Breast epithelium (tissue), 4 donors: Measurements from ENCODE around the gene ART3. TPM values are rescaled to one million over a fixed set of nuclear protein-coding genes. Genes with fewer than 3 reads are reported as not detected.

Experiments used
- DNase-seq, 2 donors: peaks; one replicate each; pipeline ENCODE4 v3.0.0-alpha.2; 2019; ENCODE audit warnings: low spot score in 2 of 2
- H3K27ac ChIP-seq, 2 donors: fragments of 200-600 bp; sonication (generic) in 1 of 2; one replicate each; pipeline ENCODE4 v1.5.1; 2016 to 2019; ENCODE audit warnings: mild to moderate bottlenecking in 1 of 2
- H3K27me3 ChIP-seq, 2 donors: fragments of 200-600 bp; sonication (generic) in 1 of 2; one replicate each; pipeline versions ENCODE4 v1.5.1 to v1.6.0; 2017 to 2019; ENCODE audit warnings: control low read depth in 1 of 2, mild to moderate bottlenecking in 1 of 2
- H3K36me3 ChIP-seq: fragments of 200-600 bp; one replicate; pipeline ENCODE4 v1.5.1; 2019
- H3K4me1 ChIP-seq, 2 donors: fragments of 200-600 bp; sonication (generic); one replicate each; pipeline ENCODE4 v1.5.1; 2016 to 2019; ENCODE audit warnings: control low read depth in 1 of 2
- H3K4me3 ChIP-seq, 3 donors: fragments of 200-600 bp; sonication (generic); 1 replicate in 2 of 3; 2 replicates in 1 of 3; pipeline ENCODE4 v1.5.1; 2016 to 2019; ENCODE audit warnings: mild to moderate bottlenecking in 3 of 3, moderate library complexity in 2 of 3
- H3K9me3 ChIP-seq, 2 donors: fragments of 200-600 bp; sonication (generic) in 1 of 2; one replicate each; pipeline ENCODE4 v1.5.1; 2016 to 2019; ENCODE audit warnings: control low read depth in 1 of 2
- POLR2A ChIP-seq: fragments of 450-650 bp; IDR thresholded peaks from one replicate; pipeline ENCODE4 v1.6.1; 2016; ENCODE audit warnings: antibody characterized with exemption, mild to moderate bottlenecking, moderate library complexity
- POLR2AphosphoS5 ChIP-seq, 3 donors: sonication (generic); formaldehyde crosslinking; IDR thresholded peaks; one replicate each; pipeline ENCODE4 v1.6.1; 2017; ENCODE audit warnings: antibody characterized with exemption in 3 of 3
- intact Hi-C: fragments of 100-400 bp; cut with DNase I; formaldehyde crosslinking; loops from one replicate; pipeline ENCODE4 v1.15.1; 2023; ENCODE audit warnings: low total_unique reads
- total RNA-seq, 3 donors: library from RNA; depleted of rRNA; stranded (reverse); fragments of >200 nt; gene quantifications; one replicate each; pipeline ENCODE4 v1.1.0, GENCODE V29; 2016
- TF ChIP-seq, protein P1 (sequence below), 3 donors: fragments of 450-650 bp; IDR thresholded peaks; one replicate each; pipeline ENCODE4 v1.5.1; 2016 to 2017; ENCODE audit warnings: antibody characterized with exemption in 3 of 3, mild to moderate bottlenecking in 3 of 3, moderate library complexity in 3 of 3

The ART3 gene
- total RNA-seq, 3 donors from 2014 or later: not detected

DNA sequence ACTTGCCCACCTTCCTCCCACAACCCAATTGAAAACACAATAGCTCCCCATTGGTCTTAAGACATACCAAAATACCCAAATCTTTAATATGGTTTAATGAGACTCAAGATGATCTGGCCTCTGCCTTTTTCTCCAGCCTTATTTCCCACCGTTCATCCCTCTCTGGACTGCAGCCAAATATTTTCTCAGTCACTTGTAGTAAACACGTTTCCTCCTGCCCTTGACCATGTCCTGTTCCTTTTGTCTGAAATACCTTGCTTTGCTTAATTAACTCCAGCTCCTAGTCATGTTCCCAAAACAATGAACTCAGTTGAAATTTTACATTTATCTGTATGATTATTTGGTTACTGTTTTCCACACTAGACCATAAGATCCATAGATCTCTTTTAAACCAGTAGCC, 82.1 kb downstream of the ART3 start:
- Histone ChIP-seq H3K9me3 (no peaks in the 10 kb centered on the region), H3K27ac (no peak overlapping the region), H3K27me3 (no peaks in the 10 kb centered on the region), H3K4me1 (no peaks in the 10 kb centered on the region), H3K4me3 (no peak overlapping the region), H3K36me3 (peaks cover 10% of the 10 kb centered on the region)
- intact Hi-C loops: no loop called here
- TF ChIP-seq, protein P1, sequence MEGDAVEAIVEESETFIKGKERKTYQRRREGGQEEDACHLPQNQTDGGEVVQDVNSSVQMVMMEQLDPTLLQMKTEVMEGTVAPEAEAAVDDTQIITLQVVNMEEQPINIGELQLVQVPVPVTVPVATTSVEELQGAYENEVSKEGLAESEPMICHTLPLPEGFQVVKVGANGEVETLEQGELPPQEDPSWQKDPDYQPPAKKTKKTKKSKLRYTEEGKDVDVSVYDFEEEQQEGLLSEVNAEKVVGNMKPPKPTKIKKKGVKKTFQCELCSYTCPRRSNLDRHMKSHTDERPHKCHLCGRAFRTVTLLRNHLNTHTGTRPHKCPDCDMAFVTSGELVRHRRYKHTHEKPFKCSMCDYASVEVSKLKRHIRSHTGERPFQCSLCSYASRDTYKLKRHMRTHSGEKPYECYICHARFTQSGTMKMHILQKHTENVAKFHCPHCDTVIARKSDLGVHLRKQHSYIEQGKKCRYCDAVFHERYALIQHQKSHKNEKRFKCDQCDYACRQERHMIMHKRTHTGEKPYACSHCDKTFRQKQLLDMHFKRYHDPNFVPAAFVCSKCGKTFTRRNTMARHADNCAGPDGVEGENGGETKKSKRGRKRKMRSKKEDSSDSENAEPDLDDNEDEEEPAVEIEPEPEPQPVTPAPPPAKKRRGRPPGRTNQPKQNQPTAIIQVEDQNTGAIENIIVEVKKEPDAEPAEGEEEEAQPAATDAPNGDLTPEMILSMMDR (IDR thresholded peaks at IDR 0.05): no peak
- TF ChIP-seq POLR2A (no peak), POLR2AphosphoS5 (IDR thresholded peaks at IDR 0.05) (no peak)
- DNase-seq: no peak

DNA sequence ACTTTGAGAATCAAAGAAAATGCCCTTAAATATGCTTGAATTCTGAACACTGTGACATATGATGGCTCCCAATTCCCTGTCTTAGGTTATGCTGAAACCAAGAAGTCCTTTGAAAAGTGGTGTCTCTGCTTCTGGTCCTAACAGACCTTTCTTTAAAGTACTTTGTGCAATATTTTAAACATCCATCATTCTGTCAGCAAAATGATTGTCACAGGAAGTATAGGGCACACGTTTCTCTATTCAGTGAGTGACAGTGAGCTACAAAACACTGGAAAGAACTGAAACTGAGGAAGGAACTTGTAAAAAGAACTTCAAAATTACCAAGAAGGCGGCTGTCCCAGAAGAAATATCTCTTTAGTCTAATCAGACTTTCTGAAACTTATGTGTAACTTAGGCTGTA, 85.8 kb downstream of the ART3 start:
- H3K36me3 ChIP-seq: peaks cover 10% of the 10 kb centered on the region

More for the DNA sequence above, 85.8 kb downstream of the ART3 start:
- no peak for DNase-seq
- Histone ChIP-seq H3K4me1 (no peaks in the 10 kb centered on the region), H3K27ac (no peak overlapping the region), H3K4me3 (no peak overlapping the region), H3K9me3 (no peaks in the 10 kb centered on the region), H3K27me3 (no peaks in the 10 kb centered on the region)
- intact Hi-C loops: no loop called here
- TF ChIP-seq POLR2A: no peak

Other genes with a start within 250 kb of the ART3 start
- under 1 TPM in 2 of 3 donors, not detected in 1; 0.15 to 0.33 TPM for gene PPEF2, start 172.3 kb upstream of the ART3 start, total RNA-seq
- 10 to 100 TPM; 56.5 to 92.8 (median 78.6) TPM for gene NAAA, start 133.7 kb upstream of the ART3 start, total RNA-seq
- 10 to 100 TPM; 33.6 to 46.4 (median 45.9) TPM for gene SDAD1, start 83.8 kb upstream of the ART3 start, total RNA-seq
- 1 to 10 TPM in 2 of 3 donors, not detected in 1; 2.3 to 2.7 TPM for gene CXCL9, start 67.2 kb upstream of the ART3 start, total RNA-seq
- 1 to 10 TPM in 1 of 3 donors, not detected in 2; 1.2 TPM for gene CXCL10, start 51.2 kb upstream of the ART3 start, total RNA-seq
- gene CXCL11, start 38.6 kb upstream of the ART3 start, total RNA-seq: not detected
- gene NUP54, start 73.7 kb downstream of the ART3 start, total RNA-seq: 10 to 100 TPM; 46.6 to 70.5 (median 56.7) TPM
- 100 to 1,000 TPM; 148 to 231 (median 160) TPM for gene SCARB2, start 139.1 kb downstream of the ART3 start, total RNA-seq
- gene FAM47E, start 177.0 kb downstream of the ART3 start, total RNA-seq: 10 to 100 TPM in 1 of 3 donors, 1 to 10 TPM in 2; 6.1 to 17.9 (median 9.5) TPM
- 10 to 100 TPM in 1 of 3 donors, 1 to 10 TPM in 2; 7.3 to 24.0 (median 8.8) TPM for gene STBD1, start 232.0 kb downstream of the ART3 start, total RNA-seq